Activated naive CD4-positive, alpha-beta T cell treated with anti-CD3 and anti-CD28 coated beads, Interleukin-2, amount 10 ng/mL, durations not matched to agents 7 days and 5 days (primary cell): Measurements from ENCODE around the gene RERE.

Experiments
- CTCF ChIA-PET: fragments of 350-600 bp; sonication (Branson Sonifier 250); formaldehyde crosslinking; loops from one replicate; lab custom pipeline; 2021; ENCODE audit warnings: antibody characterized with exemption; lab: Charles Lee
- DNase-seq: peaks from one replicate; pipeline ENCODE4 v3.0.0-alpha.2; 2020
- H3K27ac Mint-ChIP-seq: one replicate; pipeline ENCODE4 v1.8.0; 2021; ENCODE audit warnings: mild to moderate bottlenecking, moderate library complexity, mixed read lengths
- H3K27me3 Mint-ChIP-seq: one replicate; pipeline ENCODE4 v1.8.0; 2021; ENCODE audit warnings: mild to moderate bottlenecking, mixed read lengths
- H3K36me3 Mint-ChIP-seq: one replicate; pipeline ENCODE4 v1.8.0; 2021; ENCODE audit warnings: mixed read lengths
- H3K4me1 Mint-ChIP-seq: one replicate; pipeline ENCODE4 v1.8.0; 2021; ENCODE audit warnings: mixed read lengths
- H3K4me3 Mint-ChIP-seq: one replicate; pipeline ENCODE4 v1.8.0; 2021; ENCODE audit warnings: mild to moderate bottlenecking, moderate library complexity, mixed read lengths
- H3K9me3 Mint-ChIP-seq: one replicate; pipeline ENCODE4 v1.8.0; 2021; ENCODE audit warnings: mixed read lengths

RERE gene

DNA sequence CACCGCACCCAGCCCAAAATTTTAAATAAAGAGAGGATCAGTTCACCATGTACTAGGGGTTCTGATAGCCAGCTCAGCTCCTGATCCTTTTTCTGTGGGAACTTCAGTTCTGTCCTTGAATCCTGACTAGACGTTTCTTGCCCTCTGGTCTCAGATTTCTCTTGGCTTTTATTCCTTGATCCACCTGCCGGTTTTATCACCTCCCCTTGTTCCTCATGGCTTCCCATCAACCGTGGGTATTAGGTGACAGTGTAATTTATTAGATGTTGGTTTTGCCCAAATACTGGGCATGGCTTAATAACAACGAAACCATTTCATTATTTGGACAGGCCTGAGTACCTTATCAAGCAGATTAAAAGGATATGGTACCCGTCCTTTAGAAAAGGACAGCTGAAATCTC, 477.0 kb downstream of the RERE start:
- H3K9me3 Mint-ChIP-seq = peaks cover 3% of the 10 kb centered on the region
- no peaks in the 10 kb centered on the region for H3K27me3 Mint-ChIP-seq
- H3K27ac Mint-ChIP-seq = no peak overlapping the region
- no peak overlapping the region for H3K4me3 Mint-ChIP-seq
- no peaks in the 10 kb centered on the region for H3K36me3 Mint-ChIP-seq
- DNase-seq = no peak
- CTCF ChIA-PET = no interaction called here
- no peaks in the 10 kb centered on the region for H3K4me1 Mint-ChIP-seq

DNA sequence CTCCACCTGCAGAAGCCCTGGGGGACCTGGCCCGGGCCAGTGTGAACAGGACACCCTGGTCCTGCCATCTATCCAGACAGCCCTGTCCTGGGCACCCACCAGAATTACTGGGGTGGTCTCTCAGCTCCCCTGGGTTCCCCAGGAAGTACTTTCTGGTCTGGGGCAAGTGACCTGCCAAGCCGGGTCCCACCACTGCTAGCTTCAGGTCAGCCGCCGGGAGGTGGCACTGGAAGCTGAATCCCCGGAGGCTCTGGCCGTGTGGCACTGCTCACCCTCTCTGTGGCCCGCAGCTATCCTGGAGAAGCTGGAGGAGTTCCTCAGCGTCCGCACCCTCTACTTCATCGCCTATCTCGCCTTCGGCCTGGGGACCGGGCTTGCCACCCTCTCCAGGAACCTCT, 478.2 kb downstream of the RERE start:
- H3K4me1 Mint-ChIP-seq = no peaks in the 10 kb centered on the region
- peaks cover 3% of the 10 kb centered on the region for H3K9me3 Mint-ChIP-seq
- no peak overlapping the region for H3K27ac Mint-ChIP-seq
- no peak overlapping the region for H3K4me3 Mint-ChIP-seq
- H3K36me3 Mint-ChIP-seq = no peaks in the 10 kb centered on the region
- no peak for DNase-seq
- H3K27me3 Mint-ChIP-seq = no peaks in the 10 kb centered on the region
- CTCF ChIA-PET = no interaction called here

DNA sequence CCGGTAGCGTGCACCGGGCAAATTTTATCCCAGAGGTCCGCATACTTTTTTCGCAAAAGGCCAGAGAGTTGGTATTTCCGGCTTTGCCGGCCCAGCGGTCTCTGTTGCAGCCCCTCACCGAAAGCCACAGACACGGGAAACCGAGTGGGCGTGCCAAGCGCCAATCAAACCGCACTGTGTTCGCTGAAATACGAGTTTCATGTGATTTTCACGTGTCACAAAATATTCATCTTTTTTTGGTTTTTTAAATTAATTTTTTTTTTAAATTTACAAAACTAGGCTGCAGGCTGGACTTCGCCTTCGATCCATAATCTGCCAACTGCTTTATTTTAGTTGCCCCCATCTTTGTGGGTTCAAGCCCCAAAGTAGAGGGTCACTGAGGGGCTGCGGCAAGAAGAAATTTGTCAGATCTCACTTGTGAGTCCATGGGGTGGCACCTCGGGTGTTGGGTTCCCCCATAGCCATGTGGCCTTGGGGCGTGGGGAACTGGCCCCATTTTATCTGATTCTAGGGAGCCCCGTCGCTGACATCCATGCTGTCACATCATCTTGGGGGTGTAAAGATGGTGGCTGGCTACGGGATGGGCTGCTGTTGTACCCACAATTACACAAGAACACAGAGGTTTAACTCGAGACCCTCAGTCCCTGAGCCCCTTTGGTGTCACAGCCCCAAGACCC, 478.8 kb downstream of the RERE start:
- Mint-ChIP-seq H3K27ac (no peak overlapping the region), H3K4me3 (no peak overlapping the region), H3K9me3 (peaks cover 3% of the 10 kb centered on the region), H3K4me1 (no peaks in the 10 kb centered on the region), H3K27me3 (no peaks in the 10 kb centered on the region), H3K36me3 (no peaks in the 10 kb centered on the region)
- no peak for DNase-seq
- CTCF ChIA-PET = no interaction called here

DNA sequence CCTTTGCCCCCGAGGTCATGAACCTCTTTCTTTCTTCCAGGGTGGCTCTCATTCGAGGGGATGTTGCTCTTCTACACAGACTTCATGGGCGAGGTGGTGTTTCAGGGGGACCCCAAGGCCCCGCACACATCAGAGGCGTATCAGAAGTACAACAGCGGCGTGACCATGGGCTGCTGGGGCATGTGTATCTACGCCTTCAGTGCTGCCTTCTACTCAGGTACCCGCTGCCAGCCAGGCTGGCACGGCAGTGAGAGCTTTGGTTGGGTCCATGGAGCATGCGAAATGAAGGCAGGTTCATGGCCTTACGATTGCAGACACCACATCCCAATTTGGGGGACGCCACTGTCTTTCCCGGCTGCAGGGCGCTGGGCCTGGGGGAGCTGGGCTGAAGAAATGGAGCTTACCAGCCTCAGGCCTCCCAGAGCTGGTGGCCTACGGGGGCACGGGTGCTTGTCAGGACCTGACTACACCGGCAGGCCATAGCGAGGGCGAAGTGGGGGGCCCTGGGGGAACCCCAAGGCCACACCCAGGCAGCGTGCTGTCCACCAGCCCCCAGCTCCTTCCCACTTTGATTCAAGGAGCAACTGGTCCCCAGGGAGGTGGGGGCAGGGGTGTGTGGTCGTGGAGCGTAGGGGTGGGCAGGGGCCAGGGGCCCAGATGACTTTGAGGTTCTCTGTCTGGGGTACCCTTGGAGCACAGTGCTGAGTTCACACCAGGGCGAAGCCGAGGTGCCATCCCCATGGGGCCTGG, 479.5 kb downstream of the RERE start:
- Mint-ChIP-seq H3K27me3 (no peaks in the 10 kb centered on the region), H3K4me3 (no peak overlapping the region), H3K9me3 (peaks cover 3% of the 10 kb centered on the region), H3K4me1 (no peaks in the 10 kb centered on the region), H3K27ac (no peak overlapping the region), H3K36me3 (no peaks in the 10 kb centered on the region)
- CTCF ChIA-PET = no interaction called here
- DNase-seq = no peak

DNA sequence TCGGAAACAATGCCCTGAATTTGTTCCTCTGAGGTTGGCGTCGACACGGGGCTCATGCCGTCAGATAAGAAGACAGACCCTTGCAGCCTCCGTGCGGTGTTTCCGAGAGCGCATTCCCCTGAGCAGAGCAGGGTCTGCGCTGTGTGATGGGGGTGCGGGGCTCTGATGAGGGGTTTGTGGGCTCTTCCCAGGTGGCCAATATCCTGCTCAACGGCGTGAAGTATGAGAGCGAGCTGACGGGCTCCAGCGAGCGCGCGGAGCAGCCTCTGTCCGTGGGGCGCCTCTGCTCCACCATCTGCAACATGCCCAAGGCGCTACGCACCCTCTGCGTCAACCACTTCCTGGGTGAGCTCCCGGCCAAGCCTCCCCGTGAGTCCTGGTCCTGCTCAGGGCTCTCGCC, 482.2 kb downstream of the RERE start:
- CTCF ChIA-PET = no interaction called here
- no peak for DNase-seq
- Mint-ChIP-seq H3K27ac (no peak overlapping the region), H3K9me3 (peaks cover 3% of the 10 kb centered on the region), H3K4me1 (no peaks in the 10 kb centered on the region), H3K36me3 (no peaks in the 10 kb centered on the region), H3K27me3 (no peaks in the 10 kb centered on the region), H3K4me3 (no peak overlapping the region)

DNA sequence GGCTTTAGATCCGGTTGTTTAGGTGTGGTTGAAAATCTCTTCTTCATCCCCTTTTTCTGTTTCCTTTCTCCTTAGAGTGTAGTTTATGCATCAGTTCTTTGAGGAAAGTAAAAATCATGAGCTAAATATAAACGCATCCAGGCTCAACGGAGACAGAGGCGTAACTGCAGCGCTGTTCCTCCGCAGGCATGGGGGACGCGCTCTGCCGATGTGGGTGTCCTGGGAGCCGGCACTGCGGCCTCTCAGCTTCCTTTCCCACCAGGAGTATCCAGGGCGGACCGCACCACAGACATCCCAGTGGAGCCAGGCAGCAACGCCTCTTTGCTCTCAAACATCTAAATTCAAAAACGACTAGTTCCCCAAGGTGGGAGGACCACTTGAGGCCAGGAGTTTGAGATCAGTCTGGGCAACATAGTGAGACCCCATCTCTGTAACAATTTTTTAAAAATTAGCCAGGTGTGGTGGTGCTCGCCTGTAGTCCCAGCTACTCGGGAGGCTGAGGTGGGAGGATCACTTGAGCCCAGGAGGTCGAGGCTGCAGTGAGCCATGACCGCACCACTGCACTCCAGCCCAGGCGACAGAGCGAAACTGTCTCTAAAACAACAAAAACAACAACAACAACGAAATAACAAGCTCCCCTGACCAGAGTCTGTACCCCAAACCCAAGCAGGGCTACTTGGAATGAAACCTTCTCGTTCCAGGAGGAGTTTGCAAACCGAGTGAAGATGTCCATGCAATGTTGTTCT, 483.2 kb downstream of the RERE start:
- H3K4me1 Mint-ChIP-seq = no peaks in the 10 kb centered on the region
- H3K4me3 Mint-ChIP-seq = no peak overlapping the region
- CTCF ChIA-PET = interaction anchor here (0.7 kb wide), 1 partner anchor 317 kb away, joined by 3 read pairs; no protein-coding TSS in a partner anchor
- H3K27ac Mint-ChIP-seq = no peak overlapping the region
- no peaks in the 10 kb centered on the region for H3K27me3 Mint-ChIP-seq
- DNase-seq = no peak
- peaks cover 3% of the 10 kb centered on the region for H3K9me3 Mint-ChIP-seq
- H3K36me3 Mint-ChIP-seq = no peaks in the 10 kb centered on the region

DNA sequence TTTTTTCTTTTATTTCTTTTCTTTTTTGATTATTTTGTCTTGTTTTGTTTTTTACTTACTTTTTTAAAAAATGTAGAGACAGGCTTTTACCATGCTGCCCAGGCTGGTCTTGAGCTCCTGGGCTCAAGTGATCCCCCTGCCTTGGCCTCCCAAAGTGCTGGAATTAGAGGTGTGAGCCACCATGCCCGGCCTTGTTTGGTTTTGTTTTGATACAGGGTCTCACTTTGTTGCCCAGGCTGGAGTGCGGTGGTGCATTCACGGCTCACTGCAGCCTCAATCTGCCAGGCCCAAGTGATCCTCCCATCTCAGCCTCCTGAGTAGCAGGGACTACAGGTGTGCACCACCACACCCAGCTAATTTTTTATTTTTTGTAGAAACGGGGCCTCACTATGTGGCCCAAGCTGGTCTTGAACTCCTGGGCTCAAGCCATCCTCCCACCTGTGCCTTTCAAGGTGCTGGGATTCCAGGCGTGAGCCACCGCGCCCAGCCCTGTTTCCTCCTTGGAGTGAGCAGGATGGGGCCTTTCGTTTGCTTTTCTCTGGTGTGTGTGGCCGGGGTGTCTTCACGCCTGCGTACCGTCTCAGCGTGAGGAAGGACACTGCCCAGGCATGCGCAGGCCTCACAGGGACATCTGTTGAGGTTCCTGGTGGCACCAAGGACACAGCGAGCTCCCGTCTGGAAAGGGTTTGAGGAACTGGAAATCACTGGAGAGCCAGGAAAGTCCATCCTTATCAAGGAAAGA, 484.0 kb downstream of the RERE start:
- Mint-ChIP-seq H3K36me3 (no peaks in the 10 kb centered on the region), H3K4me3 (no peak overlapping the region), H3K4me1 (no peaks in the 10 kb centered on the region), H3K27me3 (no peaks in the 10 kb centered on the region), H3K27ac (no peak overlapping the region), H3K9me3 (peaks cover 3% of the 10 kb centered on the region)
- DNase-seq = no peak
- CTCF ChIA-PET = interaction anchor here (0.7 kb wide), 1 partner anchor 317 kb away, joined by 3 read pairs; no protein-coding TSS in a partner anchor

DNA sequence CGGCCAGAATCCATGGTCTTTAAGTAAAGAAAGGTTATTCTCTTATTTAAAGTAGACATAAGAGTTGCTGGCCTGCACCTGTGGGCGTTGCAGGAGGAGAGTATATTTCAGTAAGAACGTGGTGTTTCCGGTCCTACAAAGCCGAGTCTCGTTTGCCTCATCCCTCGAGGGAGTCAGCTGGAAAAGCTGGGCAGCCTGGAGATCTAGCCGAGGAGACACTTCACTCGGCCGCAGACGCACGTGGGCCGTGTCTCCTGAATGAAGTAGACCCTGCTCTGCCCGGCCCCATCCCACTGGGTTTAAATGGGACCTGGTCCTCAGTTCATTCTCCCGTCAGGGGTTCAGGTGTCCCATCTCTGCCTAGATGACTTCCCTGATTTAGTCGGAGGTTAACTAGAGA, 484.6 kb downstream of the RERE start:
- peaks cover 3% of the 10 kb centered on the region for H3K9me3 Mint-ChIP-seq
- CTCF ChIA-PET = no interaction called here
- no peak overlapping the region for H3K27ac Mint-ChIP-seq
- DNase-seq = no peak
- no peaks in the 10 kb centered on the region for H3K27me3 Mint-ChIP-seq
- H3K4me3 Mint-ChIP-seq = no peak overlapping the region
- no peaks in the 10 kb centered on the region for H3K4me1 Mint-ChIP-seq
- no peaks in the 10 kb centered on the region for H3K36me3 Mint-ChIP-seq

DNA sequence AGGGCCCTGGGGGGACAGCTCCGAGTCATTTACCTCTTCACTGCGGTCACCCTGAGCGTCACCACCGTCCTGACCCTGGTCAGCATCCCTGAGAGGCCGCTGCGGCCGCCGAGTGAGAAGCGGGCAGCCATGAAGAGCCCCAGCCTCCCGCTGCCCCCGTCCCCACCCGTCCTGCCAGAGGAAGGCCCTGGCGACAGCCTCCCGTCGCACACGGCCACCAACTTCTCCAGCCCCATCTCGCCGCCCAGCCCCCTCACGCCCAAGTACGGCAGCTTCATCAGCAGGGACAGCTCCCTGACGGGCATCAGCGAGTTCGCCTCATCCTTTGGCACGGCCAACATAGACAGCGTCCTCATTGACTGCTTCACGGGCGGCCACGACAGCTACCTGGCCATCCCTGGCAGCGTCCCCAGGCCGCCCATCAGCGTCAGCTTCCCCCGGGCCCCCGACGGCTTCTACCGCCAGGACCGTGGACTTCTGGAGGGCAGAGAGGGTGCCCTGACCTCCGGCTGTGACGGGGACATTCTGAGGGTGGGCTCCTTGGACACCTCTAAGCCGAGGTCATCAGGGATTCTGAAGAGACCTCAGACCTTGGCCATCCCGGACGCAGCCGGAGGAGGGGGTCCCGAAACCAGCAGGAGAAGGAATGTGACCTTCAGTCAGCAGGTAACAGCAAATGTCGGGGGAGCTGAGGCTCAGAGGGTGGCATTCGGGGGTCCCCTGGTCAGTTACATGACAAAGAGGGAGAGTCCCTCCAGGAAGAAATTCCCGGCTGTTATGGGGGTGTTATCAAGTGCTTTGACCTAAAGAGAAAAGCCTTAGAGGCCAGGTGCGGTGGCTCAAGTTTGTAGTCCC, 486.9 kb downstream of the RERE start:
- DNase-seq = no peak
- H3K36me3 Mint-ChIP-seq = no peaks in the 10 kb centered on the region
- H3K4me3 Mint-ChIP-seq = no peak overlapping the region
- no peaks in the 10 kb centered on the region for H3K9me3 Mint-ChIP-seq
- no peak overlapping the region for H3K27ac Mint-ChIP-seq
- CTCF ChIA-PET = interaction anchor here (1.3 kb wide), 1 partner anchor 19 kb away, joined by 6 read pairs; no protein-coding TSS in a partner anchor
- H3K4me1 Mint-ChIP-seq = no peaks in the 10 kb centered on the region
- H3K27me3 Mint-ChIP-seq = no peaks in the 10 kb centered on the region

DNA sequence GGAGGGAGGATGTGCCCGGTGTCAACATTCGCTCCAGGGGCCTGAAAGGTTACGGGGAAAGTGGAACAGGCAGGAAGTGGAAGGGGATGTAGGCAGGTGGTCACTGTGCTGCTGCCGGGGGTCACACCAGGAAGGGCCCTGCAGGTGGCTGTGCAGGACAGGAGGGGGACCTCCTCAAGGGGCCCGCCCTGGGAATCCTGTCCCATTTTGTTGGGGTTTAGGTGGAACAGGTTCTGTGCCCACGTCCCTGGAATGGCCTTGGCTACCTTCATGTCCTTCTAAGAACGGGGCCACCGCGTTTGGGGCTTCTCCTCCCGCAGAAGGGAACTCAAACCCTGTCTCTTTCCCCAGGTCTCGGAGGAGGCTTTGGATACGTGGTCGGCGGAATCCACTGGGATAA, 487.6 kb downstream of the RERE start:
- H3K9me3 Mint-ChIP-seq = no peaks in the 10 kb centered on the region
- CTCF ChIA-PET = interaction anchor here (1.3 kb wide), 1 partner anchor 19 kb away, joined by 6 read pairs; no protein-coding TSS in a partner anchor

DNA sequence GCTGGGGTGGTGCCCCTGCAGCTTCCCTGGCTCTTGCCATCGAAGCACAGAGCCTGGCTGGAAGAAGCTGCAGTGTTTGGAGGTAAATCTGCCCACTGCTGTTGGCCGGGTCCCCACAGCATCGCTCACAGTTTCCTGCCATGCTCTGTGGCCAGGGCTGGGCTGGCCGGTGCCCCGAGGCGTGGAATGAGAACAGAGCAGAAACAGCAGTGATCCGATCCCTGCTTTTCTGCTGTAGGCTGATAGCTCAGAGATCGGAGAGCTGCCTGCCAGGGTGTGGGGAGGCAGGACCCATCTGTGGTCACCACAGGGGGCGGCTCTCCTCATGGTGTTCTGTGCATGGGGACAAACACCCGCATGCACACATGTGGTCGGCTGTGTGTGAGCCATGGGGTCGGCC, 488.0 kb downstream of the RERE start:
- no peak overlapping the region for H3K27ac Mint-ChIP-seq
- H3K27me3 Mint-ChIP-seq = no peaks in the 10 kb centered on the region
- DNase-seq = no peak
- H3K9me3 Mint-ChIP-seq = no peaks in the 10 kb centered on the region
- H3K4me3 Mint-ChIP-seq = no peak overlapping the region
- CTCF ChIA-PET = interaction anchor here (1.3 kb wide), 1 partner anchor 20 kb away, joined by 6 read pairs; no protein-coding TSS in a partner anchor
- no peaks in the 10 kb centered on the region for H3K4me1 Mint-ChIP-seq
- H3K36me3 Mint-ChIP-seq = no peaks in the 10 kb centered on the region

More for the DNA sequence above, 487.6 kb downstream of the RERE start:
- Mint-ChIP-seq H3K27ac (no peak overlapping the region), H3K4me1 (no peaks in the 10 kb centered on the region), H3K36me3 (no peaks in the 10 kb centered on the region), H3K27me3 (no peaks in the 10 kb centered on the region), H3K4me3 (no peak overlapping the region)
- no peak for DNase-seq

DNA sequence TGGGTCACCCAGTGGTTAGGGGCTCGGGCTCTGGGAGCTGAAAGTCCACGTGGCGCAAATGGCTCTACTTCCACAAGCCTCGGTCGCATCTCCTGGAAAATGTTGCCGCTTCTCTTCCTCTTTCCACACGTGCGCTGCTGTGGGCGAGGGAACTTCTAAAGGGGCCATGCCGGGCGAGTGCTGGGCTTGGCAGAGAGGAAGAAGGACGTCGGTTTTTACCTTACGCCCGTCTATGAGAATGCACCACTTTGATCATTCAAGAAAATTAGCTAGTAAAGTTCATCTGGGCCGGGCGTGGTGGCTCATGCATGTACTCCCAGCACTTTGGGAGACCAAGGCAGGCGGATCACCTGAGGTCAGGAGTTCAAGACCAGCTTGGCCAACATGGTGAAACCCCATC, 489.2 kb downstream of the RERE start:
- CTCF ChIA-PET = no interaction called here
- no peaks in the 10 kb centered on the region for H3K27me3 Mint-ChIP-seq
- H3K4me1 Mint-ChIP-seq = no peaks in the 10 kb centered on the region
- H3K4me3 Mint-ChIP-seq = no peak overlapping the region
- H3K9me3 Mint-ChIP-seq = no peaks in the 10 kb centered on the region
- no peak for DNase-seq
- no peak overlapping the region for H3K27ac Mint-ChIP-seq
- H3K36me3 Mint-ChIP-seq = no peaks in the 10 kb centered on the region

DNA sequence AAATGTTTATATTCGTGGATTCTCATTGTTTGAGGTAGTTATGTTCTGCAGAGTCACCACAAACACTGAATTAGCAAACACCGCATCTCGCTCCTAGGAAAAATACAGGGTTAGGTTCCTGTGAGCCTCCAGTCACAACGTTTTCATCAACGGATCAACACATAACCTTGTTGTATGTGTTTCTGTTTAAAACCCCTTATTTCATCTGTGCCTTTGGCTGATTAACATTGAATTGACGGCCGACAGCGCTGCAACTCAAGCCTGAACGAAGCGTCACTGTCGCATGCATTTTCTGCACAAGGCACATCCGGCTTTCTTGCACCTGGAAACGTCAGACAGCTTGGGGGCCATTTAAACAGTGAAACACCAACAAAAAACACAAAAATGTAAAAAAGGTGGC, 491.2 kb downstream of the RERE start:
- DNase-seq = no peak
- H3K36me3 Mint-ChIP-seq = no peaks in the 10 kb centered on the region
- no peak overlapping the region for H3K27ac Mint-ChIP-seq
- CTCF ChIA-PET = interaction anchor here (0.9 kb wide), 1 partner anchor 311 kb away, joined by 4 read pairs; no protein-coding TSS in a partner anchor
- H3K4me1 Mint-ChIP-seq = no peaks in the 10 kb centered on the region
- no peak overlapping the region for H3K4me3 Mint-ChIP-seq
- H3K27me3 Mint-ChIP-seq = peaks cover 4% of the 10 kb centered on the region
- H3K9me3 Mint-ChIP-seq = no peaks in the 10 kb centered on the region
